GM19035 (cell line): ENCODE measurements around the gene NCR3LG1.
A peak's percentile ranks its signal among the peaks of the same experiment; 100 is the strongest.

Source experiments
- ATAC-seq: cut with Tn5 transposase; IDR thresholded peaks from one replicate; pipeline ENCODE4 v1.9.1; 2021; ENCODE audit not compliant: unreplicated experiment

NCR3LG1 gene, protein sequence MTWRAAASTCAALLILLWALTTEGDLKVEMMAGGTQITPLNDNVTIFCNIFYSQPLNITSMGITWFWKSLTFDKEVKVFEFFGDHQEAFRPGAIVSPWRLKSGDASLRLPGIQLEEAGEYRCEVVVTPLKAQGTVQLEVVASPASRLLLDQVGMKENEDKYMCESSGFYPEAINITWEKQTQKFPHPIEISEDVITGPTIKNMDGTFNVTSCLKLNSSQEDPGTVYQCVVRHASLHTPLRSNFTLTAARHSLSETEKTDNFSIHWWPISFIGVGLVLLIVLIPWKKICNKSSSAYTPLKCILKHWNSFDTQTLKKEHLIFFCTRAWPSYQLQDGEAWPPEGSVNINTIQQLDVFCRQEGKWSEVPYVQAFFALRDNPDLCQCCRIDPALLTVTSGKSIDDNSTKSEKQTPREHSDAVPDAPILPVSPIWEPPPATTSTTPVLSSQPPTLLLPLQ

DNA sequence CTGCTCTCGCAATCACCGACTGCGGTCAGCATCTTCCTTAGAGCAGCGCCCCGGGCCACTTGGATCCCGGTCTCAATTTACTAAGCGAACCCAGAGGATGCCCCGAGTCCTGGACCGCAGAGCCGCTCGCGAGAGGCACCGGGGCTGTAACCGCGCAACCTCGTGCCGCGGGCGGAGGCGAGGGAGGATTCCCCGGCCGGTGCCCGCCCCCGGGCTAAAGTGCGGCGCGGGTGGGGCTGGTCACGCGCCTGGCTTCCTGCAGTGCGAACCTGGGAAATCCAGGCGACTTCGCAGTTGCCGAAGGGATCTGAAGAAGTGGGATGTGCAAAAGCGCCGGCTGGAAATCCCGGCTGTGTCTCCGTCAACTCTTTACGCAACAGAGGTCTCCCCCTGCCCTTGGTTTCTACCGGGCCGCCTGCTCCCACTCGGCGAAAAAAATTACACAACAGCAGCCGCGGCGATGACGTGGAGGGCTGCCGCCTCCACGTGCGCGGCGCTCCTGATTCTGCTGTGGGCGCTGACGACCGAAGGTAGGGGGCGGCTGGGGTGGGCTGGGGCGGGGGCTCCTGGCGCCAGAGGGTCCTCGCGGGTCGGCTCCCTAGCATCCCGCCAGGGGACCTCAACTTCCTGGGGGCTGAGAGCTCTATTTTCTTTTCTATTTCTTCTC, at the start of gene NCR3LG1:
TSS of gene NCR3LG1 (plus strand) at position 291 of the 667 bp plus-strand sequence. CDS start at position 461, 170 bp downstream.
- no peak for ATAC-seq

- ATAC-seq, result no peak
Observed at GRCh38 chr11:17313349-17314231, 38.0 kb upstream of the NCR3LG1 start.

DNA sequence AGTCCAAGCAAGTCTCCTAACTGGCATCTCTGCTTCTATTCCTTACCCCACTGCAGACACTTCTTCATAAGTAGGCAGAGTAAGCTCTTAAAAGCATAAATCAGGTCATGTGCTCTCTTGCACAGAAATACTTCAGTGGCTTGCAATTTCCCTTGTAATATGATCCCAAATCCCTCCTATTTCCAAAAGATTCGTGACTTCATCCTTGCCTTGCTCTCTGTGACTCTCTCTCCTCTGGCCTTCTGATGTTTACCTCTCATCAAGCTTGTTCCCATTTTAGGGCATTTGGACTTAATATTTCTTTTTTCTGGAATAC, 37.4 kb upstream of the NCR3LG1 start:
- no peak for ATAC-seq

GRCh38 chr11:17314904-17315426, 36.6 kb upstream of the NCR3LG1 start:
- no peak for ATAC-seq

GRCh38 chr11:17328871-17329494, 22.6 kb upstream of the NCR3LG1 start:
- ATAC-seq, result no peak

DNA sequence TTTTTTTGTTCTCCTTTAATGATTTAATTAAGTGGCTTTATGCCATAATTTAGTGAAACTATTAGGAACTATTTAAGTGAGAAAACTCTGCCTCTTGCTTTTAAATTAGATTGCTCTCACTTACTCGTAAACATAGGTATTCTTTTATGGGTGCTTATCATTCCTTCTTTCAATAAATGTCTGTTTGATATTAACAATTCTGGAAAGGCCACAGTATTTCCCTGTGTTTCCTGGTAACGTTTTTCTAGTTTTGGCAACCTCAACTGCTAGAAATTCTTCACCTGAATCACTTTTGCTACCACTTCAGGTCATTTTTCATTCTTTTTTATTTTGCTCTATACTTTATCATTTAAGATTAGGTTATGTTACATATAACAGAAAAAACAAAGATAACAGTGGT, 19.9 kb upstream of the NCR3LG1 start:
- no peak for ATAC-seq

GRCh38 chr11:17333799-17334586, 17.6 kb upstream of the NCR3LG1 start:
- ATAC-seq, result no peak

DNA sequence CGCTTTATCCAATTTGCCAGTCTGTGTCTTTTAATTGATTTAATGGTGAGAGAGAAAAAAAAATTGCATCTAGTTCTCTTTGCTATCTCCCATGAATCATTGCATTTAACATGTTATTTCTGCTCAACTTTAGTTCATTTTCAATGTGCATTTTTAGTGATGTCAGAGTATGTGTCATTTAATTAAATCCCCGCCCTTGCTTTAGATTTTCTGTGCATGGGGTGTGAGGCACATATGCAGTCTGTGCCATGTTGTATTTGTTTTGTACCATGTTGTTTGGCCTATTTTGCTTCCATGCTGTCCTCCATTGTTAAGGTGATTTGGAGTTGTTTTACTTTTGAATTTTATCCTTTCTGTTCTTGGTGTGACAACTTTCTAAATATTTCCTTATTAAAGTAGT, 8.3 kb upstream of the NCR3LG1 start:
- no peak for ATAC-seq

- ATAC-seq, result no peak
Observed at GRCh38 chr11:17343907-17344306, 7.7 kb upstream of the NCR3LG1 start.

GRCh38 chr11:17347676-17348075, 3.9 kb upstream of the NCR3LG1 start:
- no peak for ATAC-seq

- no peak for ATAC-seq
Observed at GRCh38 chr11:17350455-17351171, 987 bp upstream of the NCR3LG1 start.

- no peak for ATAC-seq
Observed at GRCh38 chr11:17351172-17351509, 459 bp upstream of the NCR3LG1 start.

DNA sequence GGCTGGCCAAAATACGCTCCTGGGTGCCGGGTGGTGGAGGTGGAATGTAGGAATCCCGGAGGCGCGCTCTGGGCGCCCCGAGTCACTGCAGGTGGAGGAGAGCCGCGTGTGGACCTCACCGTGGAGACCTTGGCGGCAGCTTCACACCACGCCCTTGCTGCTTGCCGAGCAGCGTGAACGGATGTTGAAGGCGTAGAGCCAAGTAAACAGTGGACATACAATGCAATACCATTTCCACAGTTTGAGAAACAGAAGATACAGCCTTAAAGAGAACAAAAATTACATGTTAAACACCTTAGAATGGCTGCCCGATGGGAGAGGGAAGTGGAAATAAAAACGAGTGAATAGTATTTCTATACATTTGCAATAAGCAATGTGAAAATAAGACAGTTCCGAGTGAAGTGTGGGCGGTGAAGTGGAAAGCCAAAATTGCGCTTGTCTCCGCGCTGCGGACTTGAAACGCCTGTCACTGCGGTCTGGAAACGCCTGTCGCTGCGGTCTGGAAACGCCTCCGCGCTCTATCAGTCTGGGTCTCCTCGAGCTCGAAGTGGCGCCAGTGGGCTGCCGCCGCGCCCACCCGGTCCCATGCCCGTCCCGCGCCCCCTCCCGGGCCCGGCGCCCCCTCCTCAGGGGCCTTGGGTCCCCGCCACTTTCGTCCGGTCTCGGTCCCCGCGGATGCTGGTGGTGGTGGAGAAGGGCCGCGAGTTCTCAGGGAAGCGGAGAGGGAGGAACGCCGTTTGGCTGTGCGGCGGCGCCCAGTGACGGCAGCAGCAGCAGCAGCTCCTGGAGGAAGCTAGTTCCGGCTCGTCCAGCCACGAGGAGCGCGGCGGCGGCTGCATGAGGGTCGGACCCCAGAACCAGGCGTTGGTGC, 1.6 kb downstream of the NCR3LG1 start:
- peak; percentile 43 for ATAC-seq

DNA sequence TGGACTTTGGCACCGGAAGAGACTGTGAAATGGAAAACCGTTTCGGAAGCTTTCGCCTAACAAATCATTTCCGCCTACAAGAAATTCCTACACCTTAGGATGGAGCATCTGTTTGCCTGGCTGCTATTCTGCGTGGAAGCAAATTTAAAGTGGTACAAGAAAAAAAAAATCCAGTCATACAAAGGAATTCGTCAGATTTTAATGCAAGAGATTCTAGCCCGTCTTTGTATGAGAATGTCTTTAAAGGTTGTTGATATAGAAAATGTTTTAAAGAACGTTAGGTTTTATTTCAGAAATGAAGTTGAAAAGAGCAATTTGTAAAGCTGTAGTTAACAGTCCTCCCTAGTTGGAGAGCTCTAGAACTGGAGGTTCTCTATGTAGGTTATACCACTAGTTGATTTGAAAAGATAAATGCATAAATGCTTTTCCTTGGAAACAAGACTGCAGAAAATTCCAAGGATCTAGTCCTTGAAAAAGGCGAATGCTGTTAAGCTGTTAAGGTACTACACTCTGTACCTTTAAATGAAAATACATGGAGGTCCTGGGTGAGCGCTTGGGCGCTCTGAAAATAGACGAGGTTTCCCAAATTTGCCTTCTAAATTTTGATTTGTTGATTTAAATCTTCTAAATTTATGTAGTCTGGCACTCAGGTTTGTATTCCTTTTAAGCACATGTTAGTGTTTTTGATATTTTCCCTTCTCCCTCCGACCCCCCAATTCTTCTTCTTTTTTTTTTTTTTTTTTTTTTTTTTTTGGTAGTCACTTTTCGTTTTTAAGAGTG, 2.4 kb downstream of the NCR3LG1 start:
- ATAC-seq, result no peak

GRCh38 chr11:17354601-17354991, 3.0 kb downstream of the NCR3LG1 start:
- peak; percentile 44 for ATAC-seq

GRCh38 chr11:17366495-17366894, 14.9 kb downstream of the NCR3LG1 start:
- no peak for ATAC-seq

GRCh38 chr11:17368551-17368950, 17.0 kb downstream of the NCR3LG1 start:
- no peak for ATAC-seq

- ATAC-seq, result no peak
Observed at GRCh38 chr11:17369094-17369493, 17.5 kb downstream of the NCR3LG1 start.
